HCT116 (cell line): ENCODE measurements around the gene DUXA. TPM values are rescaled to one million over a fixed set of nuclear protein-coding genes. Genes with fewer than 3 reads are reported as not detected.

ENCODE experiments used
- ATAC-seq: fragments of 200-7000 bp; cut with Tn5 transposase; 2 replicates; pipeline ENCODE4 v1.9.1; 2020; ENCODE audit warnings: mild to moderate bottlenecking, moderate library complexity
- BruUV-seq: library from RNA; stranded (reverse); fragments of 400-500 nt; replicated peaks from 2 replicates; lab custom pipeline; 2021; lab: Mats Ljungman, UMichigan
- CTCF ChIA-PET: fragments of 300-600 bp; sonication (Branson Sonifier 250); formaldehyde crosslinking; loops from one replicate; lab custom pipeline; 2021; ENCODE audit warnings: antibody characterized with exemption; lab: Charles Lee
- POLR2A ChIA-PET: fragments of 300-600, 350-600 bp; sonication (Branson Sonifier 250); formaldehyde crosslinking; loops from one replicate; lab custom pipeline; 2021; ENCODE audit warnings: antibody characterized with exemption; lab: Charles Lee
- RAD21 ChIA-PET, 2 experiments: fragments of 300-600 bp; sonication (Branson Sonifier 250); formaldehyde crosslinking; loops; one replicate each; lab custom pipeline; 2023; ENCODE audit warnings: low total read pairs in 2 of 2; ENCODE audit not compliant: uncharacterized antibody in 2 of 2, unreplicated experiment in 2 of 2, low non-redundant PET in 1 of 2; lab: Charles Lee
- DNase-seq: peaks from one replicate; pipeline ENCODE4 v3.0.0-alpha.2; 2010; ENCODE audit warnings: low read depth, low spot score
- H2AFZ ChIP-seq: fragments of 200-600 bp; shearing (Covaris generic), sonication (generic); 2 replicates; pipeline ENCODE4 v1.6.1; 2017; ENCODE audit warnings: low read depth, mixed run types, mixed read lengths, antibody characterized with exemption, low read length; ENCODE audit not compliant: poor library complexity, severe bottlenecking
- H3K27ac ChIP-seq: 2 replicates; pipeline ENCODE4 v1.5.1; 2012; ENCODE audit warnings: low read depth, low read length
- H3K27me3 ChIP-seq: fragments of 200-600 bp; sonication (generic); 2 replicates; pipeline ENCODE4 v1.6.1; 2016; ENCODE audit warnings: mixed run types, low read length, mixed read lengths; ENCODE audit not compliant: insufficient read depth
- H3K36me3 ChIP-seq, 2 experiments: fragments of 200-500 bp in 1 of 2; fragments of 200-600 bp in 1 of 2; sonication (Bioruptor generic) in 1 of 2; sonication (generic) in 1 of 2; 2 replicates each; pipeline versions ENCODE4 v1.5.1 to v1.6.1; 2014 to 2016; ENCODE audit warnings: low read length in 2 of 2, inconsistent platforms in 1 of 2, mixed read lengths in 1 of 2, mixed run types in 1 of 2; ENCODE audit not compliant: insufficient read depth in 2 of 2, control insufficient read depth in 1 of 2
- H3K4me1 ChIP-seq, 2 experiments: fragments of 200-600 bp in 1 of 2; sonication (generic) in 1 of 2; 2 replicates each; pipeline versions ENCODE4 v1.5.1 to v1.6.1; 2012 to 2017; ENCODE audit warnings: low read length in 2 of 2, inconsistent platforms in 1 of 2, mild to moderate bottlenecking in 1 of 2, mixed read lengths in 1 of 2, mixed run types in 1 of 2, moderate library complexity in 1 of 2; ENCODE audit not compliant: insufficient read depth in 2 of 2, control insufficient read depth in 1 of 2
- H3K4me2 ChIP-seq: fragments of 200-600 bp; sonication (generic); 2 replicates; pipeline ENCODE4 v1.6.1; 2017; ENCODE audit warnings: mixed run types, low read length, mixed read lengths
- H3K4me3 ChIP-seq, 2 experiments: fragments of 200-600 bp in 1 of 2; sonication (generic) in 1 of 2; replicated peaks in 1 of 2; 2 replicates each; pipeline ENCODE4 v1.5.1; 2011 to 2016; ENCODE audit warnings: low read length in 2 of 2, control low read depth in 1 of 2, low read depth in 1 of 2, mild to moderate bottlenecking in 1 of 2, mixed read lengths in 1 of 2, mixed run types in 1 of 2
- H3K79me2 ChIP-seq: fragments of 200-600 bp; sonication (generic); 2 replicates; pipeline ENCODE4 v1.6.1; 2017; ENCODE audit warnings: mild to moderate bottlenecking, mixed run types, low read length, moderate library complexity, mixed read lengths; ENCODE audit not compliant: insufficient read depth
- H3K9ac ChIP-seq: fragments of 200-600 bp; sonication (generic); 2 replicates; pipeline ENCODE4 v1.6.1; 2016; ENCODE audit warnings: low read length, mixed read lengths
- H3K9me2 ChIP-seq: fragments of 200-600 bp; sonication (generic), shearing (Covaris generic); 2 replicates; pipeline ENCODE4 v1.6.1; 2017; ENCODE audit warnings: mixed run types, mild to moderate bottlenecking, moderate library complexity; ENCODE audit not compliant: insufficient read depth
- H3K9me3 ChIP-seq, 2 experiments: fragments of 200-500 bp in 1 of 2; fragments of 200-600 bp in 1 of 2; sonication (Bioruptor generic) in 1 of 2; sonication (generic) in 1 of 2; 2 replicates each; pipeline ENCODE4 v1.6.1; 2014 to 2017; ENCODE audit warnings: low read length in 2 of 2, mixed read lengths in 2 of 2, inconsistent platforms in 1 of 2, low read depth in 1 of 2, mild to moderate bottlenecking in 1 of 2, mixed run types in 1 of 2, moderate library complexity in 1 of 2; ENCODE audit not compliant: control insufficient read depth in 1 of 2, insufficient read depth in 1 of 2
- H4K20me1 ChIP-seq: fragments of 200-600 bp; sonication (generic), shearing (Covaris generic); 2 replicates; pipeline ENCODE4 v1.6.1; 2017; ENCODE audit warnings: mixed run types, mild to moderate bottlenecking, moderate library complexity; ENCODE audit not compliant: insufficient read depth
- REST ChIP-seq: IDR thresholded peaks from 2 replicates; pipeline ENCODE4 v1.6.1; 2012; ENCODE audit warnings: low read depth
- SP1 ChIP-seq: IDR thresholded peaks from 2 replicates; pipeline ENCODE4 v1.6.1; 2012; ENCODE audit warnings: low read depth
- ZNF274 ChIP-seq: fragments of 200-500 bp; sonication (Bioruptor generic); IDR thresholded peaks from 2 replicates; pipeline ENCODE4 v1.6.1; 2014; ENCODE audit warnings: mild to moderate bottlenecking, low read depth, low read length, inconsistent platforms
- intact Hi-C: fragments of 100-400 bp; cut with micrococcal nuclease; formaldehyde crosslinking; loops from 2 replicates; pipeline ENCODE4 v1.10.0; 2022
- total RNA-seq: library from RNA; stranded (reverse); gene quantifications from one replicate; pipeline ENCODE4 v1.2.1, GENCODE V29; 2021; ENCODE audit not compliant: unreplicated experiment

Gene DUXA
- total RNA-seq, 1 experiment from 2014 or later = not detected

DNA sequence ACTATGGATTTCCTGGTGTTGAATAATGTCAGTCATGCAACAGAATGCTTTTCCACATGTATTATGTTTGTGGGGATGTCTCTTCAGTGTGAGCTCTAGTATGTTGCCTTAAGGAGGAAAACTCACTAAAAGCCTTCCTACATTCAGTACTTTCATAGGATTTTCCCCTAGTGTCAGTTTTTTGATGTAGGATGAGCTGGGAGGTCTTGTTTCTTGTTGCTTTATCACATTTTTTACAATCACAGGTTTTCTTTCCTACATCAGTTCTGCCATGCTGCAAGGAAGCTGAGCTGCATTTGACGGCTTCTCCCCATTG is 56.0 kb downstream of the DUXA start:
- BruUV-seq = no TSS peak
- no peak for DNase-seq
- no peak overlapping the region for H2AFZ ChIP-seq
- intact Hi-C loops = no loop called here
- no peaks in the 10 kb centered on the region for H3K36me3 ChIP-seq
- TF ChIP-seq ZNF274 = peak; percentile 65
- TF ChIP-seq REST = no peak
- TF ChIP-seq, all 23 proteins: peak for 1
- H4K20me1 ChIP-seq = no peaks in the 10 kb centered on the region
- H3K27me3 ChIP-seq = no peaks in the 10 kb centered on the region
- H3K9me2 ChIP-seq = no peaks in the 10 kb centered on the region
- no peak overlapping the region for H3K4me3 ChIP-seq
- H3K79me2 ChIP-seq = no peaks in the 10 kb centered on the region
- H3K27ac ChIP-seq = no peak overlapping the region
- no peak overlapping the region for H3K9ac ChIP-seq
- no peak overlapping the region for H3K4me2 ChIP-seq
- ATAC-seq = no peak
- CTCF ChIA-PET = no interaction called here
- RAD21 ChIA-PET = no interaction called here
- no peaks in the 10 kb centered on the region for H3K4me1 ChIP-seq
- peaks cover 21 to 22% of the 10 kb centered on the region in 2 experiments; a peak in 2 of 4 replicates for H3K9me3 ChIP-seq
- POLR2A ChIA-PET = no interaction called here

GRCh38 chr19:57110592-57111328 is 56.5 kb downstream of the DUXA start:
- Histone ChIP-seq H3K4me1 (no peaks in the 10 kb centered on the region), H2AFZ (no peak overlapping the region), H3K36me3 (no peaks in the 10 kb centered on the region), H3K4me3 (no peak overlapping the region), H3K9me2 (no peaks in the 10 kb centered on the region), H3K79me2 (no peaks in the 10 kb centered on the region), H3K27ac (no peak overlapping the region), H3K27me3 (no peaks in the 10 kb centered on the region), H3K9me3 (peaks cover 20 to 22% of the 10 kb centered on the region in 2 experiments; a peak in 2 of 4 replicates), H3K9ac (no peak overlapping the region), H4K20me1 (no peaks in the 10 kb centered on the region), H3K4me2 (no peak overlapping the region)
- BruUV-seq = no TSS peak
- no peak for ATAC-seq
- no peak for DNase-seq
- ChIA-PET CTCF (no interaction called here), RAD21 (no interaction called here), POLR2A (no interaction called here)
- TF ChIP-seq SP1 = no peak
- TF ChIP-seq ZNF274 = peak; percentile 81
- intact Hi-C loops = no loop called here
